HG03045 (cell line): ENCODE results near the gene ZMPSTE24.
A peak's percentile ranks its signal among the peaks of the same experiment; 100 is the strongest.
"Not testable (repeated sequence)": the region's sequence is repeated elsewhere in the genome, so short reads cannot be mapped to it uniquely, and the experiment has no call there.

Source experiments
- ATAC-seq: cut with Tn5 transposase; IDR thresholded peaks from one replicate; pipeline ENCODE4 v1.9.1; 2021; ENCODE audit warnings: mild to moderate bottlenecking, moderate library complexity; ENCODE audit not compliant: unreplicated experiment

ZMPSTE24 gene

GRCh38 chr1:40257688-40258444 lies at the start of gene ZMPSTE24:
TSS of gene ZMPSTE24 (plus strand) at chr1:40258236. CDS start at chr1:40258272, 36 bp downstream.
- peak; percentile 83 for ATAC-seq

- no peak for ATAC-seq
These were observed 47.4 kb upstream of the ZMPSTE24 start for GRCh38 chr1:40210511-40211204.

GRCh38 chr1:40218333-40218732 lies 39.7 kb upstream of the ZMPSTE24 start:
- no peak for ATAC-seq

- ATAC-seq, result not testable (repeated sequence)
These were observed 36.5 kb upstream of the ZMPSTE24 start for GRCh38 chr1:40221471-40221905.

GRCh38 chr1:40221977-40222772 lies 35.9 kb upstream of the ZMPSTE24 start:
- no peak for ATAC-seq

- ATAC-seq, result no peak
These were observed 34.0 kb upstream of the ZMPSTE24 start for GRCh38 chr1:40224040-40224439.

GRCh38 chr1:40226192-40226591 lies 31.8 kb upstream of the ZMPSTE24 start:
- no peak for ATAC-seq

- peak; percentile 72 for ATAC-seq
These were observed 25.6 kb upstream of the ZMPSTE24 start for GRCh38 chr1:40232444-40232843.

- no peak for ATAC-seq
These were observed 18.4 kb upstream of the ZMPSTE24 start for GRCh38 chr1:40239626-40240025.

GRCh38 chr1:40240390-40240789 lies 17.6 kb upstream of the ZMPSTE24 start:
- no peak for ATAC-seq

GRCh38 chr1:40241362-40241761 lies 16.7 kb upstream of the ZMPSTE24 start:
- no peak for ATAC-seq

- ATAC-seq, result no peak
These were observed 14.7 kb upstream of the ZMPSTE24 start for GRCh38 chr1:40243351-40243750.

GRCh38 chr1:40244138-40244744 lies 13.8 kb upstream of the ZMPSTE24 start:
- ATAC-seq, result no peak

GRCh38 chr1:40245686-40246085 lies 12.3 kb upstream of the ZMPSTE24 start:
- ATAC-seq, result no peak

- ATAC-seq, result no peak
These were observed 10.4 kb upstream of the ZMPSTE24 start, which contains the start of gene TMCO2 for GRCh38 chr1:40247655-40248054. TSS of gene TMCO2 (plus strand) at chr1:40247937. CDS start at chr1:40247994, 57 bp downstream.

- no peak for ATAC-seq
These were observed 9.6 kb upstream of the ZMPSTE24 start for GRCh38 chr1:40248412-40248811.

- no peak for ATAC-seq
These were observed 6.6 kb upstream of the ZMPSTE24 start for GRCh38 chr1:40251456-40251855.

GRCh38 chr1:40252601-40253000 lies 5.4 kb upstream of the ZMPSTE24 start:
- ATAC-seq, result no peak

- no peak for ATAC-seq
These were observed 2.8 kb upstream of the ZMPSTE24 start for GRCh38 chr1:40255231-40255630.

GRCh38 chr1:40256401-40257084 lies 1.5 kb upstream of the ZMPSTE24 start:
- no peak for ATAC-seq
